Adipose tissue (tissue), 3 donors: ENCODE measurements around the gene HEATR5B. TPM values are rescaled to one million over a fixed set of nuclear protein-coding genes. Genes with fewer than 3 reads are reported as not detected.
A peak's percentile ranks its signal among the peaks of the same experiment; 100 is the strongest.
"Not testable (repeated sequence)": the region's sequence is repeated elsewhere in the genome, so short reads cannot be mapped to it uniquely, and the experiment has no call there.

Source experiments
- H3K27ac ChIP-seq: one replicate; pipeline ENCODE4 v1.5.1; 2013; ENCODE audit warnings: low read depth, low read length
- WGBS, 3 donors: extraction: QIAGEN DNeasy Blood & Tissue Kit; methylation state at CpG; one replicate each; pipeline ENCODE4 v1.1.7; 2013; 5-methylcytosine and 5-hydroxymethylcytosine counted together
- polyA plus RNA-seq, 3 donors: library from polyadenylated mRNA; stranded (reverse); fragments of 200-250 nt; gene quantifications; one replicate each; pipeline ENCODE4 v1.2.3, GENCODE V29; 2013
- donor health status: healthy with polysubstance abuse.
- donor health status: Bipolar disorder and iron deficiency.
- donor health status: healthy.

Gene HEATR5B
- polyA plus RNA-seq, 3 donors = 6.3 to 10.8 (median 7.9) TPM

- WGBS, 3 donors = 72 to 85% (median 83%) methylated on average over 2 of the region's 2 CpGs
- H3K27ac ChIP-seq = no peak overlapping the region
Measured at GRCh38 chr2:37000988-37001556, 83.1 kb downstream of the HEATR5B start.

GRCh38 chr2:37000318-37000717, 83.9 kb downstream of the HEATR5B start:
- no peak overlapping the region for H3K27ac ChIP-seq
- WGBS, 3 donors = 84 to 90% (median 90%) methylated on average over 6 of the region's 6 CpGs

- 97 to 98% (median 98%) methylated on average over 9 of the region's 9 CpGs for WGBS, 3 donors
- H3K27ac ChIP-seq = not testable (repeated sequence)
Measured at GRCh38 chr2:36999416-36999815, 84.8 kb downstream of the HEATR5B start.

GRCh38 chr2:36993841-36994620, 90.1 kb downstream of the HEATR5B start:
- H3K27ac ChIP-seq = no peak overlapping the region
- WGBS, 3 donors = 80 to 88% (median 83%) methylated on average over 6 of the region's 6 CpGs

- 69 to 95% (median 84%) methylated on average over 6 of the region's 6 CpGs for WGBS, 3 donors
Measured at GRCh38 chr2:36988008-36988407, 96.2 kb downstream of the HEATR5B start.

GRCh38 chr2:36982467-36982866, 101.7 kb downstream of the HEATR5B start:
- 77 to 88% (median 79%) methylated on average over 3 of the region's 3 CpGs for WGBS, 3 donors
- no peak overlapping the region for H3K27ac ChIP-seq

More at GRCh38 chr2:36988008-36988407, 96.2 kb downstream of the HEATR5B start:
- H3K27ac ChIP-seq = no peak overlapping the region

GRCh38 chr2:36981911-36982310, 102.3 kb downstream of the HEATR5B start:
- no peak overlapping the region for H3K27ac ChIP-seq
- WGBS, 3 donors = 90 to 97% (median 95%) methylated on average over 2 of the region's 2 CpGs

- not testable (repeated sequence) for H3K27ac ChIP-seq
Measured at GRCh38 chr2:36979007-36979406, 105.2 kb downstream of the HEATR5B start.

GRCh38 chr2:36976065-36976464, 108.1 kb downstream of the HEATR5B start:
- WGBS, 3 donors = 84 to 93% (median 85%) methylated on average over 2 of the region's 2 CpGs
- H3K27ac ChIP-seq = no peak overlapping the region

More at GRCh38 chr2:36979007-36979406, 105.2 kb downstream of the HEATR5B start:
- 92 to 98% (median 97%) methylated on average over 3 of the region's 3 CpGs for WGBS, 3 donors

- WGBS, 3 donors = 92 to 93% (median 93%) methylated on average over 8 of the region's 8 CpGs
Measured at GRCh38 chr2:36975306-36975705, 108.9 kb downstream of the HEATR5B start.

GRCh38 chr2:36973320-36973719, 110.9 kb downstream of the HEATR5B start:
- 54 to 74% (median 64%) methylated on average over 2 of the region's 2 CpGs for WGBS, 3 donors
- H3K27ac ChIP-seq = no peak overlapping the region

More at GRCh38 chr2:36975306-36975705, 108.9 kb downstream of the HEATR5B start:
- H3K27ac ChIP-seq = no peak overlapping the region

GRCh38 chr2:36971990-36972389, 112.2 kb downstream of the HEATR5B start:
- no peak overlapping the region for H3K27ac ChIP-seq

GRCh38 chr2:36967236-36967876, 116.8 kb downstream of the HEATR5B start:
- H3K27ac ChIP-seq = no peak overlapping the region
- 8 to 31% (median 28%) methylated on average over 15 of the region's 15 CpGs for WGBS, 3 donors

- WGBS, 3 donors = 0% methylated on average over 48 to 91 of the region's 91 CpGs
- peak within 1 kb of the TSS; percentile 32 for H3K27ac ChIP-seq
Measured at GRCh38 chr2:36966370-36967235, 117.6 kb downstream of the HEATR5B start, which contains the start of gene STRN. Gene STRN (minus strand): TSS chr2:36966536. CDS start chr2:36966463, 73 bp downstream.

- 0 to 1% (median 0%) methylated on average over 23 to 42 of the region's 42 CpGs for WGBS, 3 donors
- peak overlapping the region; percentile 32 for H3K27ac ChIP-seq
Measured at GRCh38 chr2:36965751-36966369, 118.3 kb downstream of the HEATR5B start.

- H3K27ac ChIP-seq = no peak overlapping the region
- 38 to 44% (median 39%) methylated on average over 2 of the region's 2 CpGs for WGBS, 3 donors
Measured at GRCh38 chr2:36965206-36965605, 119.0 kb downstream of the HEATR5B start.

GRCh38 chr2:36964496-36965058, 119.6 kb downstream of the HEATR5B start:
- no peak overlapping the region for H3K27ac ChIP-seq
- WGBS, 3 donors = 72 to 84% (median 84%) methylated on average over 5 of the region's 5 CpGs

- WGBS, 3 donors = 92 to 94% (median 93%) methylated on average over 4 of the region's 4 CpGs
- no peak overlapping the region for H3K27ac ChIP-seq
Measured at GRCh38 chr2:36963734-36964133, 120.4 kb downstream of the HEATR5B start.
